GM19240 (cell line): ENCODE data around the gene OPRD1.
A peak's percentile ranks its signal among the peaks of the same experiment; 100 is the strongest.

Experiments
- DNase-seq: peaks from one replicate; pipeline ENCODE4 v3.0.0; 2011; ENCODE audit warnings: low spot score; ENCODE audit not compliant: insufficient read length

Gene OPRD1

GRCh38 chr1:28905921-28906666, 94.1 kb downstream of the OPRD1 start:
- no peak for DNase-seq

GRCh38 chr1:28909198-28909597, 97.2 kb downstream of the OPRD1 start:
- DNase-seq, result no peak

GRCh38 chr1:28910379-28911115, 98.6 kb downstream of the OPRD1 start:
- DNase-seq, result no peak

GRCh38 chr1:28913786-28914227, 101.8 kb downstream of the OPRD1 start:
- no peak for DNase-seq

- peak; percentile 90 for DNase-seq
These were observed 102.5 kb downstream of the OPRD1 start, which contains the start of gene EPB41 for GRCh38 chr1:28914228-28915030. EPB41 (plus strand) TSS chr1:28914569; CDS start chr1:28987438, 72,869 bp downstream.

GRCh38 chr1:28915031-28915895, 103.3 kb downstream of the OPRD1 start:
- DNase-seq, result no peak

GRCh38 chr1:28917757-28918118, 105.8 kb downstream of the OPRD1 start:
- DNase-seq, result no peak
